CD4-positive, alpha-beta T cell (primary cell): Measurements from ENCODE around the gene LRGUK. TPM values are rescaled to one million over a fixed set of nuclear protein-coding genes. Genes with fewer than 3 reads are reported as not detected.

ENCODE experiments used
- ATAC-seq: fragments of 200-7000 bp; cut with Tn5 transposase; one replicate; pipeline ENCODE4 v1.10.0; 2022; ENCODE audit warnings: mild to moderate bottlenecking; ENCODE audit not compliant: poor library complexity
- CTCF ChIA-PET: fragments of 350-600 bp; sonication (Branson Sonifier 250); formaldehyde crosslinking; loops from one replicate; lab custom pipeline; 2021; ENCODE audit warnings: antibody characterized with exemption, inconsistent platforms; lab: Charles Lee
- POLR2A ChIA-PET: fragments of 350-600 bp; sonication (Branson Sonifier 250); formaldehyde crosslinking; loops from one replicate; lab custom pipeline; 2021; ENCODE audit warnings: antibody characterized with exemption, inconsistent platforms; lab: Charles Lee
- DNase-seq, 14 experiments: peaks; one replicate each; pipeline ENCODE4 v3.0.0-alpha.2; 2013 to 2020; ENCODE audit warnings: mixed read lengths in 2 of 14
- H3K27ac ChIP-seq, 2 donors: one replicate each; pipeline versions ENCODE4 v1.5.1 to v1.7.0; 2013; ENCODE audit warnings: low read length in 2 of 2, low read depth in 1 of 2, mild to moderate bottlenecking in 1 of 2
- H3K27me3 ChIP-seq, 2 experiments: 1 replicate in 1 of 2; 2 replicates in 1 of 2; pipeline versions ENCODE4 v1.6.1 to v1.7.0; 2013; ENCODE audit warnings: low read length in 2 of 2, control low read depth in 1 of 2, mild to moderate bottlenecking in 1 of 2, moderate library complexity in 1 of 2; ENCODE audit not compliant: insufficient read depth in 2 of 2, control insufficient read depth in 1 of 2
- H3K36me3 ChIP-seq: one replicate; pipeline ENCODE4 v1.6.1; 2013; ENCODE audit warnings: low read length, control low read depth; ENCODE audit not compliant: insufficient read depth
- H3K4me1 ChIP-seq: one replicate; pipeline ENCODE4 v1.6.1; 2013; ENCODE audit warnings: low read length, control low read depth; ENCODE audit not compliant: insufficient read depth
- H3K4me3 ChIP-seq: one replicate; pipeline ENCODE4 v1.5.1; 2013; ENCODE audit warnings: mild to moderate bottlenecking, low read length, moderate library complexity
- H3K9me3 ChIP-seq, 2 experiments: 1 replicate in 1 of 2; 2 replicates in 1 of 2; pipeline versions ENCODE4 v1.6.1 to v1.7.0; 2013; ENCODE audit warnings: low read length in 2 of 2, mild to moderate bottlenecking in 2 of 2, control low read depth in 1 of 2, moderate library complexity in 1 of 2; ENCODE audit not compliant: control insufficient read depth in 1 of 2, insufficient read depth in 1 of 2
- H3K27ac Mint-ChIP-seq: one replicate; pipeline ENCODE4 v1.8.0; 2020; ENCODE audit warnings: mixed read lengths
- H3K27me3 Mint-ChIP-seq: one replicate; pipeline ENCODE4 v1.8.0; 2021; ENCODE audit warnings: mixed read lengths
- H3K36me3 Mint-ChIP-seq: one replicate; pipeline ENCODE4 v1.8.0; 2021; ENCODE audit warnings: low read depth, mixed read lengths
- H3K4me1 Mint-ChIP-seq: one replicate; pipeline ENCODE4 v1.8.0; 2021; ENCODE audit warnings: low read depth, mixed read lengths
- H3K4me3 Mint-ChIP-seq: one replicate; pipeline ENCODE4 v1.8.0; 2020; ENCODE audit warnings: mild to moderate bottlenecking, mixed read lengths
- H3K9me3 Mint-ChIP-seq: one replicate; pipeline ENCODE4 v1.8.0; 2020; ENCODE audit warnings: mixed read lengths
- intact Hi-C, 2 experiments: fragments of 100-400 bp; cut with DNase I in 1 of 2; cut with micrococcal nuclease in 1 of 2; formaldehyde crosslinking; loops; one replicate each; pipeline versions ENCODE4 v1.15.1 to v1.9.0; 2023 to 2025; cut with DNase I, micrococcal nuclease
- total RNA-seq, 174 experiments: library from RNA in 2 of 174; stranded (reverse) in 2 of 174; gene quantifications; one replicate each; pipeline ENCODE4 v1.2.3 and lab custom pipeline; 2021 to 2026
- TF ChIP-seq, protein P1 (sequence below): fragments of 200-600 bp; IDR thresholded peaks from one replicate; pipeline ENCODE4 v1.8.0; 2022; ENCODE audit warnings: antibody characterized with exemption, mild to moderate bottlenecking

The LRGUK gene
- total RNA-seq, 2 experiments from 2014 or later: 0.20 to 0.27 TPM

DNA sequence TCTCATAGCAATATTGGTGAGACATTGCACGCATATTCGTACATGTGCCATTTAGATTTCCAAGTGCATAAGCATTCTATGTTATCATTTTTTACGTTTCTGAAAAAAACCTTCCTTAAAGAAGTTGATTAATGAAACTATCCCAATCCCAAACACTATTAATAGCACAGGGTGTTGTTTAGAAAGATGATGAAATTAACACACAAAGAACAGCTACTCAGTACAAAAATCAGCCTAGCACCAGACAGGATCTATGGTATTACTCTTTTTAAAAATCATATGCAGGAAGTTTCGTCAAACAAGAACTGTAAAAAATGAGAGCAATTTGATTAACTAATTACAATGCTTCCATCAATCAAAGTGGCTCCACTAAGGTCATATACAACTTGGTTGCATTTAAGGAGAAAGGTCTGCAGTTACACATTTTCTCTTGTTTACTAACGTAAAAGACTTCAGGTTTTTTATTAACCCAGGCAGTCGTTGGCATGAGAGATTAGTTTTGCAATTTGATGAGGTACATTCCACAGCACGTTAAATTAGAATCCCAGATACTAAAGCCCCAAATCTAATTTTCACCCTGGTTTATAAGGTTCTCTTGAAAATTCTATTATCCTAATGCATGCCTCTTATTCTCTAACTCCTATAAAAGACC, 151.5 kb downstream of the LRGUK start:
- TF ChIP-seq, protein P1, sequence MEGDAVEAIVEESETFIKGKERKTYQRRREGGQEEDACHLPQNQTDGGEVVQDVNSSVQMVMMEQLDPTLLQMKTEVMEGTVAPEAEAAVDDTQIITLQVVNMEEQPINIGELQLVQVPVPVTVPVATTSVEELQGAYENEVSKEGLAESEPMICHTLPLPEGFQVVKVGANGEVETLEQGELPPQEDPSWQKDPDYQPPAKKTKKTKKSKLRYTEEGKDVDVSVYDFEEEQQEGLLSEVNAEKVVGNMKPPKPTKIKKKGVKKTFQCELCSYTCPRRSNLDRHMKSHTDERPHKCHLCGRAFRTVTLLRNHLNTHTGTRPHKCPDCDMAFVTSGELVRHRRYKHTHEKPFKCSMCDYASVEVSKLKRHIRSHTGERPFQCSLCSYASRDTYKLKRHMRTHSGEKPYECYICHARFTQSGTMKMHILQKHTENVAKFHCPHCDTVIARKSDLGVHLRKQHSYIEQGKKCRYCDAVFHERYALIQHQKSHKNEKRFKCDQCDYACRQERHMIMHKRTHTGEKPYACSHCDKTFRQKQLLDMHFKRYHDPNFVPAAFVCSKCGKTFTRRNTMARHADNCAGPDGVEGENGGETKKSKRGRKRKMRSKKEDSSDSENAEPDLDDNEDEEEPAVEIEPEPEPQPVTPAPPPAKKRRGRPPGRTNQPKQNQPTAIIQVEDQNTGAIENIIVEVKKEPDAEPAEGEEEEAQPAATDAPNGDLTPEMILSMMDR: no peak
- no peak for ATAC-seq
- no peak overlapping the region for H3K27ac ChIP-seq
- no peaks in the 10 kb centered on the region for H3K36me3 ChIP-seq
- H3K27me3 ChIP-seq: peaks cover 5 to 14% of the 10 kb centered on the region in 2 experiments
- Mint-ChIP-seq H3K27ac (no peak overlapping the region), H3K36me3 (no peaks in the 10 kb centered on the region), H3K9me3 (no peaks in the 10 kb centered on the region), H3K4me3 (no peak overlapping the region), H3K27me3 (peaks cover 56% of the 10 kb centered on the region), H3K4me1 (no peaks in the 10 kb centered on the region)
- no peak for DNase-seq
- H3K4me1 ChIP-seq: no peaks in the 10 kb centered on the region
- no peaks in the 10 kb centered on the region for H3K9me3 ChIP-seq
- H3K4me3 ChIP-seq: no peak overlapping the region
- intact Hi-C loops: no loop called here
- CTCF ChIA-PET: no interaction called here
- POLR2A ChIA-PET: no interaction called here

- no peaks in the 10 kb centered on the region for H3K9me3 ChIP-seq
- no peak for DNase-seq
- H3K36me3 ChIP-seq: no peaks in the 10 kb centered on the region
- H3K36me3 Mint-ChIP-seq: no peaks in the 10 kb centered on the region
- ChIA-PET CTCF (interaction anchor here (0.9 kb wide), 1 partner anchor 12 kb away, joined by 3 read pairs; no protein-coding TSS in a partner anchor), POLR2A (no interaction called here)
- no peaks in the 10 kb centered on the region for H3K4me1 Mint-ChIP-seq
- TF ChIP-seq, protein P1: no peak
- H3K4me1 ChIP-seq: no peaks in the 10 kb centered on the region
- peaks cover 5 to 14% of the 10 kb centered on the region in 2 experiments for H3K27me3 ChIP-seq
- H3K27me3 Mint-ChIP-seq: peaks cover 61% of the 10 kb centered on the region
- no peak overlapping the region for H3K27ac Mint-ChIP-seq
- no peak overlapping the region for H3K4me3 ChIP-seq
- no peak overlapping the region for H3K27ac ChIP-seq
- no peaks in the 10 kb centered on the region for H3K9me3 Mint-ChIP-seq
- intact Hi-C loops: no loop called here
- no peak overlapping the region for H3K4me3 Mint-ChIP-seq
- ATAC-seq: no peak
Measured at GRCh38 chr7:134279336-134279735, 152.2 kb downstream of the LRGUK start.

DNA sequence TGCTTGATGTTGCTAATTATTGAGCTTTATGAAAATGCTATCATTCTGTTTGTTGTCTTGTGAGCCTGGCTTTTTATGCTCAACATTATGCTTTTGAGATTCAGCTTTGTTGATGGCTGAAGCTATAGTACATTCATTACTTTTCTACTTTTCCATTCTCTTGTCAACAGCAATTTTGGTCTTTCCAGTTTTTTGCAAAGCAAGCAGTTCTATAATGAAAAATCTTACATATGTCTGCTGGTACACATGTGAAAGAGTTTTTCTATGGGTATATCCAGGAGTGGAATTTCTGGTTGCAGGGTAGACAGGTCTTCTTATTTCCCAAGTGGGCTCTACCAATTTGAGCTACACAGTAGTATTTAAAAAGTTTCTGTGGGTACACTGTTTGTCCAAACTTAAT, 152.8 kb downstream of the LRGUK start:
- POLR2A ChIA-PET: no interaction called here
- H3K4me3 ChIP-seq: no peak overlapping the region
- TF ChIP-seq, protein P1: no peak
- H3K27me3 ChIP-seq: peaks cover 5 to 14% of the 10 kb centered on the region in 2 experiments
- Mint-ChIP-seq H3K4me3 (no peak overlapping the region), H3K36me3 (no peaks in the 10 kb centered on the region), H3K27me3 (peaks cover 59% of the 10 kb centered on the region), H3K27ac (no peak overlapping the region), H3K4me1 (no peaks in the 10 kb centered on the region), H3K9me3 (no peaks in the 10 kb centered on the region)
- CTCF ChIA-PET: interaction anchor here (0.9 kb wide), 1 partner anchor 12 kb away, joined by 3 read pairs; no protein-coding TSS in a partner anchor
- intact Hi-C loops: no loop called here
- DNase-seq: no peak
- no peak overlapping the region for H3K27ac ChIP-seq
- ATAC-seq: no peak
- no peaks in the 10 kb centered on the region for H3K9me3 ChIP-seq
- H3K4me1 ChIP-seq: no peaks in the 10 kb centered on the region
- H3K36me3 ChIP-seq: no peaks in the 10 kb centered on the region
